Measurements from ENCODE around the gene CNTNAP2. TPM values are rescaled to one million over a fixed set of nuclear protein-coding genes. Genes with fewer than 3 reads are reported as not detected.

CNTNAP2 gene
- total and polyA plus RNA-seq, 2 of the 13 experiments (the other 11 are each of a cell fraction or from before 2014, with no cell fraction given), result 0.40 to 0.42 TPM

DNA sequence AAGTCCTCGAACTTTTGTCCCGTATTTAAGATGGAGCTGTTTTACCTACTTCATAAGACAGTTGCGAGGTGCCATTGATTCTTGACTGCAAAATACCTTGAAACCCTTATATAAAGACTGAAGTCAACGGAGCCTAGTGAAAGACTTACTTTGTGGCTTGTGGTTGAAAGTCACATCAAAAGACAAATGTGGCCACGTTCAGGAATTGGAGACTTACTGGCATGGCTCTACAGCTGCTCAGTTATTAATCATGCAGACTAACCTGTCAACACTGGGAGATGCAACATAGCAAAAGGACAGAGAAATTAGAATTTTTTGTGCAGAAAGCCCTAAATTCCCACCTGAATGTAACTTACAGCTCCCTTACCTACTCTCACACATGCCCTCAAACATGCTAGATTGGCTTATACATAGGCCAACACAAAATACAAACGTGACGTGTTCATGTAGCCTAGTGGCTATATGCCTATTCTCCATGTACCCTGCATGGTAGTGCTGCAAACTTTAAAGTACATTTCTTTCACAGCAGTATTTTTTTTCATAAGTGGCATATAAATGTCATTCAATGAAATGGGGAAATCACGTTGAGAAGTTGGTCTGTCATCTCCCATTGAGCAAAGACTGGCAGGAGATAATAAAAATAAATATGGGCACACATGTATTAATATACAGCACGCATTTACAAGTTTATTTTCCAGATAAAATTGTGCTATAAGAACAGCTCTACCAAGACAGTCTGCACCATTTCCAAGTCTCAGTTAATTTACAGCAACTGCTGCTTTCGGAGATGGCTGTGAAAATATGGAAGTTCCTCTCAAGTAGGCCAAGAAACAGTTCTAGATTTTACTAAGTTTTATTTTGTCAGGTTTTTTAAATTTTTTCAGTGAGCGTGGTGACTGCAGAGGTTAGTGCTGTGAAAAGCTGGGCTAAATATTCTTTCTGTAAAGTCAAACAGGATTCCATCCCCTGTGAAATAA lies 2303.5 kb downstream of the CNTNAP2 start (continued):
- no peak for TF ChIP-seq ZNF574 (CRISPR knock-in tag; IDR thresholded peaks at IDR 0.05)
- no peak for TF ChIP-seq CCAR2 (optimal IDR thresholded peaks at IDR 0.05; ENCODE audit: low read depth, low read length)
- TF ChIP-seq THRA (CRISPR knock-in tag; IDR thresholded peaks at IDR 0.05; ENCODE audit: borderline replicate concordance), result no peak
- TF ChIP-seq AHR (CRISPR knock-in tag; IDR thresholded peaks at IDR 0.05), result no peak
- no peak for TF ChIP-seq SKI (IDR thresholded peaks at IDR 0.05; ENCODE audit: partially characterized antibody)
- TF ChIP-seq ZSCAN30 (CRISPR knock-in tag; IDR thresholded peaks at IDR 0.05), result no peak
- no peak for TF ChIP-seq ZNF441 (CRISPR knock-in tag; IDR thresholded peaks at IDR 0.05; ENCODE audit: borderline replicate concordance)
- no peak for TF ChIP-seq TMF1 (CRISPR knock-in tag; IDR thresholded peaks at IDR 0.05; ENCODE audit: low read depth)
- no peak for TF ChIP-seq ZNF362 (CRISPR knock-in tag; IDR thresholded peaks at IDR 0.05; ENCODE audit: borderline replicate concordance)
- TF ChIP-seq ZKSCAN1 (IDR thresholded peaks at IDR 0.05; ENCODE audit: low read length), result no peak
